Osteoblast (primary cell): ENCODE data around the gene ADGRG4. TPM values are rescaled to one million over a fixed set of nuclear protein-coding genes. Genes with fewer than 3 reads are reported as not detected.
"Not testable (repeated sequence)": the region's sequence is repeated elsewhere in the genome, so short reads cannot be mapped to it uniquely, and the experiment has no call there.

Experiments used
- DNase-seq: peaks from one replicate; pipeline ENCODE4 v3.0.0; 2011; ENCODE audit warnings: low spot score, mixed read lengths; ENCODE audit not compliant: insufficient read length; ENCODE audit errors: missing footprints
- H2AFZ ChIP-seq: 2 replicates; pipeline ENCODE4 v1.6.0; 2011; ENCODE audit warnings: mild to moderate bottlenecking, low read length
- H3K27ac ChIP-seq: 2 replicates; pipeline ENCODE4 v1.5.1; 2011; ENCODE audit warnings: mild to moderate bottlenecking, low read depth, low read length, moderate library complexity
- H3K27me3 ChIP-seq: 2 replicates; pipeline ENCODE4 v1.6.0; 2012; ENCODE audit warnings: mild to moderate bottlenecking, control low read depth, inconsistent platforms, low read length, moderate library complexity; ENCODE audit not compliant: insufficient read depth
- H3K36me3 ChIP-seq: 2 replicates; pipeline ENCODE4 v1.5.1; 2011; ENCODE audit warnings: mild to moderate bottlenecking, low read length, control low read depth, moderate library complexity; ENCODE audit not compliant: insufficient read depth
- H3K4me1 ChIP-seq: 2 replicates; pipeline ENCODE4 v1.5.1; 2011; ENCODE audit warnings: mild to moderate bottlenecking, low read length, control low read depth, moderate library complexity; ENCODE audit not compliant: insufficient read depth
- H3K4me2 ChIP-seq: 2 replicates; pipeline ENCODE4 v1.6.0; 2011; ENCODE audit warnings: mild to moderate bottlenecking, low read length; ENCODE audit not compliant: insufficient read depth
- H3K4me3 ChIP-seq: fragments of 200-600 bp; sonication (generic); 3 replicates; pipeline ENCODE4 v1.5.1; 2012; ENCODE audit warnings: mild to moderate bottlenecking, low read length, inconsistent platforms; ENCODE audit not compliant: insufficient read depth
- H3K79me2 ChIP-seq: 2 replicates; pipeline ENCODE4 v1.6.0; 2012; ENCODE audit warnings: mild to moderate bottlenecking, low read length, control low read depth, inconsistent platforms; ENCODE audit not compliant: insufficient read depth
- H3K9me3 ChIP-seq: 2 replicates; pipeline ENCODE4 v1.5.1; 2011; ENCODE audit warnings: low read depth, low read length, control low read depth
- H4K20me1 ChIP-seq: 2 replicates; pipeline ENCODE4 v1.6.0; 2012; ENCODE audit warnings: mild to moderate bottlenecking, low read length, control low read depth; ENCODE audit not compliant: insufficient read depth
- total RNA-seq: library from RNA; depleted of rRNA; stranded (reverse); fragments of >200 nt; gene quantifications from 2 replicates; pipeline ENCODE4 v1.2.3, GENCODE V29; 2012
- TF ChIP-seq, protein P1 (sequence below): IDR thresholded peaks from 2 replicates; pipeline ENCODE4 v1.5.1; 2011; ENCODE audit warnings: mild to moderate bottlenecking, low read depth, low read length, moderate library complexity; ENCODE audit errors: extremely low read depth

Gene ADGRG4
- total RNA-seq, 1 donor: not detected

DNA sequence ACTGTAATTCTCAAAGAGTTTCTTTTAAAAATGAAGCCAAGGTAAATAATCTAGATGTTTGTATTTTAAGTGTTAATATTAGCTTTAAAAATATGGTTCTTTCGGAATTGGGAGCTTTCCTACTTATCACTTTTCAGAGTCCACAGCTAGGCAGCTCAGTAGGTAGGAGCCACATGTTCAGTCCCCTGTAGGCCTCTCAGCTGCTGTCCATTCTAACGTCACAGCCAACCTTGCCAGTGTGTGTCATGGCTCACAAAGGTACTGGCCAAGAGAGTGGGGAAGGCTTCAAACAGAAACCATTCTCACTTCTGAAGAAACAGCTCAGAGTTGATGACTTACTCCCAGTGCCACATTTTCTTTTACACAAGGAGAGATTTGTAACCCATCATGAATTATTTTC, 137.0 kb downstream of the ADGRG4 start:
- no peaks in the 10 kb centered on the region for H3K27me3 ChIP-seq
- no peak for DNase-seq
- no peak overlapping the region for H3K27ac ChIP-seq
- no peak overlapping the region for H3K4me3 ChIP-seq
- no peaks in the 10 kb centered on the region for H4K20me1 ChIP-seq
- H3K36me3 ChIP-seq: no peaks in the 10 kb centered on the region
- TF ChIP-seq, protein P1, sequence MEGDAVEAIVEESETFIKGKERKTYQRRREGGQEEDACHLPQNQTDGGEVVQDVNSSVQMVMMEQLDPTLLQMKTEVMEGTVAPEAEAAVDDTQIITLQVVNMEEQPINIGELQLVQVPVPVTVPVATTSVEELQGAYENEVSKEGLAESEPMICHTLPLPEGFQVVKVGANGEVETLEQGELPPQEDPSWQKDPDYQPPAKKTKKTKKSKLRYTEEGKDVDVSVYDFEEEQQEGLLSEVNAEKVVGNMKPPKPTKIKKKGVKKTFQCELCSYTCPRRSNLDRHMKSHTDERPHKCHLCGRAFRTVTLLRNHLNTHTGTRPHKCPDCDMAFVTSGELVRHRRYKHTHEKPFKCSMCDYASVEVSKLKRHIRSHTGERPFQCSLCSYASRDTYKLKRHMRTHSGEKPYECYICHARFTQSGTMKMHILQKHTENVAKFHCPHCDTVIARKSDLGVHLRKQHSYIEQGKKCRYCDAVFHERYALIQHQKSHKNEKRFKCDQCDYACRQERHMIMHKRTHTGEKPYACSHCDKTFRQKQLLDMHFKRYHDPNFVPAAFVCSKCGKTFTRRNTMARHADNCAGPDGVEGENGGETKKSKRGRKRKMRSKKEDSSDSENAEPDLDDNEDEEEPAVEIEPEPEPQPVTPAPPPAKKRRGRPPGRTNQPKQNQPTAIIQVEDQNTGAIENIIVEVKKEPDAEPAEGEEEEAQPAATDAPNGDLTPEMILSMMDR: no peak
- no peaks in the 10 kb centered on the region for H3K79me2 ChIP-seq
- H3K9me3 ChIP-seq: no peaks in the 10 kb centered on the region
- no peak overlapping the region for H3K4me2 ChIP-seq
- no peak overlapping the region for H2AFZ ChIP-seq
- H3K4me1 ChIP-seq: no peaks in the 10 kb centered on the region

DNA sequence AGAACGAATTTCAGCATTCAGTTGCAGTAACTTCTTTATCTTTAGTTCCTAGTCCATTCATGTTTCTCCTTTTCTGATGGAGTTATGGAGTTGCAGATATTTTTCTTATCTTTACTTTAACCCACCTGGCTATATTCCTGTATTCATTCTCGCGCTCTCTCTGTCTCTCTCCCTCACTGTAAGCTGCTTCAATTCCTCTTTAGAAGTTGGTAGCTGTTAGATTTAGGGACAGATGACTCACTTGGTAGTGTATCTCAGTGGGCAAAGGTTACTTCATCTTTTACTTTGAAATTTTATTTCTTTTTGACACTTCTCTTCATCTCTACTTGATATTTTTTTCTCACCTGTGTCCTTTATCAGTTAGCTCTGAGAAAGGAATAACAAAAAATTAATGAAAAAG, 137.4 kb downstream of the ADGRG4 start:
- Histone ChIP-seq H3K27me3 (no peaks in the 10 kb centered on the region), H3K4me2 (no peak overlapping the region), H3K27ac (no peak overlapping the region), H3K36me3 (no peaks in the 10 kb centered on the region), H3K4me1 (no peaks in the 10 kb centered on the region), H2AFZ (no peak overlapping the region), H3K9me3 (no peaks in the 10 kb centered on the region), H3K4me3 (no peak overlapping the region), H3K79me2 (no peaks in the 10 kb centered on the region), H4K20me1 (no peaks in the 10 kb centered on the region)
- no peak for DNase-seq
- TF ChIP-seq, protein P1: no peak

DNA sequence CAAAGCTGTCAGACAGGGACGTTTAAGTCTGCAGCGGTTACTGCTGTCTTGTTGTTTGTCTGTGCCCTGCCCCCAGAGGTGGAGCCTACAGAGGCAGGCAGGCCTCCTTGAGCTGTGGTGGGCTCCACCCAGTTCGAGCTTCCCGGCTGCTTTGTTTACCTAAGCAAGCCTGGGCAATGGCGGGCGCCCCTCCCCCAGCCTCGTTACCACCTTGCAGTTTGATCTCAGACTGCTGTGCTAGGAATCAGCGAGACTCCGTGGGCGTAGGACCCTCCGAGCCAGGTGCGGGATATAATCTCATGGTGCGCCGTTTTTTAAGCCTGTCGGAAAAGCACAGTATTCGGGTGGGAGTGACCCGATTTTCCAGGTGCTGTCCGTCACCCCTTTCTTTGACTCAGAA, 144.9 kb downstream of the ADGRG4 start:
- H3K4me1 ChIP-seq, H3K4me2 ChIP-seq, H3K27me3 ChIP-seq, H3K27ac ChIP-seq, H3K9me3 ChIP-seq, H3K36me3 ChIP-seq, H3K79me2 ChIP-seq, H2AFZ ChIP-seq, H3K4me3 ChIP-seq, DNase-seq, H4K20me1 ChIP-seq: not testable (repeated sequence)

DNA sequence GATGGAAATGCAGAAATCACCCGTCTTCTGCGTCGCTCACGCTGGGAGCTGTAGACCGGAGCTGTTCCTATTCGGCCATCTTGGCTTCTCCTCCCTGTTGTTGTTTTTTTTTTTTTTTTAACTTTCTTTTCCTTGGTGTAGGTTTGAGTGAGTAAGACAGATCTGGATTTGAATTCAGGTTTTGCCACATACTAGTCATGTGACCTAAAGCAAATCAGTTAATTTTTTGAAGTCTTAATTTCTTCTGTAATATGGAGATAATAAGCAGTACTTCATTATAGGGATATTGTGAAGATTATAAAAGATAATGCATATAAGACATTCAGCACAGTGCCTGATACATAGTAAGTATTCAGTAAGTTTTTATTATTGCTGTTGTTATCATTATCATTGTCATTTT, 145.4 kb downstream of the ADGRG4 start:
- H3K9me3 ChIP-seq: no peaks in the 10 kb centered on the region
- no peak for DNase-seq
- H3K36me3 ChIP-seq: no peaks in the 10 kb centered on the region
- H2AFZ ChIP-seq: no peak overlapping the region
- H4K20me1 ChIP-seq: no peaks in the 10 kb centered on the region
- no peak overlapping the region for H3K4me2 ChIP-seq
- no peaks in the 10 kb centered on the region for H3K4me1 ChIP-seq
- H3K79me2 ChIP-seq: no peaks in the 10 kb centered on the region
- H3K27ac ChIP-seq: no peak overlapping the region
- H3K4me3 ChIP-seq: no peak overlapping the region
- no peaks in the 10 kb centered on the region for H3K27me3 ChIP-seq
- TF ChIP-seq, protein P1: no peak
